Measurements from ENCODE around the gene ZNF619.
A peak's percentile ranks its signal among the peaks of the same experiment; 100 is the strongest.
"Not testable (repeated sequence)": the region's sequence is repeated elsewhere in the genome, so short reads cannot be mapped to it uniquely, and the experiment has no call there.

The ZNF619 gene

DNA sequence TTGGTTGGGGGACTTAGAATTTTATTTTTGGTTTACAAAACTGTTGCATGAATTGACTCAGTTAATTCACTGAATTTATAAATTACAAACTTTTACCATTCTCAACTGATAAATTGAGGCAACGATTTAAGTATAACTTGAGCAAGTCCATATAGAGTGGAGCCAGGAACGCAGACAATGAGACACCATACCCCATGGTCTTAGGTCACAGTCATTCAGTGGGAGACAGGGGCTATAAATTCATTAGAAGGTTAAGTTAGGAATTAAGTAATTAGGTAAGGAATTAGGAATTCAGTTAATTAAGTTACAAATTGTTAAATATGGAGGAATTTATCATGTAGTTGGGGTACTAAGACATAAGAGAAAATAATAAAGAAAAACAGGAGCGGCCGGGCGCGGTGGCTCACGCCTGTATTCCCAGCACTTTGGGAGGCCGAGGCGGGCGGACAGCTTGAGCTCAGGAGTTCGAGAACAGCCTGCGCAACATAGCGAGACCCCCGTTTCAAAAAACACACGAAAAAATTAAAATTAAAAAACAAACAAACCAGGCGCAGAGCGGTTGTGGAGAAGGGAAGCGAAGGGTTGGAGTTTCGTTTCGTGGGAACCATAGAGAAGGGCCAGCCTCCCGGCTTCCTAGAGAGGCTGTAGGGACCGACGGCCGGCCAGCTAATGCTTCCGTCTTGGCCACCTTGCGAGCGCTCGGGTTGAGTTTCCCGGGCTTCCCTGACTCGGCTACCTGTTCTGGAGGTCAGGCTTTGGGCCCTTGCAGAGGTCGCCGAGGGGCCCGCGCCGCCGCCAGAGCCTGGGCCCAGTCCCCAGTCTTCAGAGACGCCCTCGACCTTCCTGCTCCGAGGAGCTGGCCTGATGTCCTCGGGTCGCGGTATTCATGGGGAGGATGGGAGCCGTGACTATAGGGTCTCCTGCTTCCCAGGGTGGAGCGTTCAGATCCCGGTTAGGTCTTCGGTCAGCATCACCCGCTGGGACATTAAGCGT lies at the start of gene ZNF619:
Gene ZNF619, plus strand, starts transcription at position 645 of the 993 bp plus-strand sequence. CDS start 858 bp downstream, outside the sequence.
- peak; percentile 54 for DNase-seq (ENCODE audit: low spot score)

DNA sequence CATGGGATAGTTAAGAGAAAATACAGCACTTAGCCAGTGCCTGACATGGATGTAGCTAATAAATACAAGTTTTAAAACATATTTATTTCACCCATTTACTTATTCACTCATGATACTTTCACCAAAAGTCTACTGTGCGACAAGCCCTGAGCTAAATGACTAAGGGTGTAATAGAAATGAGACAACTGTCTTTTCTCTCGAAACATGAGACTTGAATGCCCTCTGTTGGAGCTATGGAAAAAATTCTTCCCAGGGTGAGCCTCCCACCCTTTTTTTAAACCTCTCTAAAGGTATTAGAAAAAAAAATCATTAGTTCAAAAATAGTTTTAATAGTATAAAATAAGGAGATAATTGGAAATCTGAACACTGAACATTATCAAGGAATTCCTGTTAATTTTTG lies 44.1 kb upstream of the ZNF619 start:
- DNase-seq (ENCODE audit: low spot score) = no peak

- DNase-seq (ENCODE audit: low spot score) = no peak
Observed at GRCh38 chr3:40437889-40438288, 39.0 kb upstream of the ZNF619 start.

- DNase-seq (ENCODE audit: low spot score) = no peak
Observed at GRCh38 chr3:40445062-40445461, 31.9 kb upstream of the ZNF619 start.

DNA sequence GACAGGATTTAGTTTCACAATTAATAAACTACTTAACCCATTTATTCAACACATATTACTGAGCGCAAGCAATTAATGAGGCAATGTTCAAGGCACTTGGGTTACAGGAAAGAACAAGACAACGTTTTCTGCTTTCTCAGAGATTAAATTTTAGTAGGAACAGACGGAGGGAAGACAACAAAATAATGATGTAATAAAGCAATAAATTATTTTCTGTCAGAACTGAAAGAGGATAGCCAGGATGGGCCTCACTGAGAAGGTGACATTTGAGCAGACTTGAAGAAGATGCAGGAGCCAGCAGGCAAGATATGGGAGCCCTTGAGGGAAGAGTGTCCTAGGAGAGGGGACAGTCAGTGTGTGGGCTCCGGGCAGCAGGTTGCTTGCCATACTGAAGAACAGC lies 31.0 kb upstream of the ZNF619 start:
- DNase-seq (ENCODE audit: low spot score) = no peak

GRCh38 chr3:40450438-40450837 lies 26.5 kb upstream of the ZNF619 start:
- peak; percentile 41 for DNase-seq (ENCODE audit: low spot score)

- DNase-seq (ENCODE audit: low spot score) = no peak
Observed at GRCh38 chr3:40451551-40451950, 25.4 kb upstream of the ZNF619 start.

GRCh38 chr3:40452057-40452456 lies 24.9 kb upstream of the ZNF619 start:
- DNase-seq (ENCODE audit: low spot score) = no peak

DNA sequence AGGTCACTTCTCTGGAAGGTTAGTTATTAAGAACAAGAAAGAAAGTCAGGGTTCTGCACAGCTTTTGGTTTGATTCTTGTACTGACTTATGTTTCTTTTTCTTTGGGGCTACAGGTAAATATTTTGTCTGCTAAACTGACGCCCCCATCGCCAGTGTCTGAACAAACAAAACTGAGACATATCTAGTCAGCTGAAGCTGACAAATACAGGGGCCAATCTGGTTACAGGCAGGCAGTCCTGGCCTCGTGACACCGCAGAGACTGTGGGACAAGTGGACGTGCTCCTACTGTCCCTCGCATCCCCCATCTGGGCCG lies 24.4 kb upstream of the ZNF619 start:
- DNase-seq (ENCODE audit: low spot score) = no peak

GRCh38 chr3:40452876-40453730 lies 23.8 kb upstream of the ZNF619 start:
- peak; percentile 98 for DNase-seq (ENCODE audit: low spot score)

DNA sequence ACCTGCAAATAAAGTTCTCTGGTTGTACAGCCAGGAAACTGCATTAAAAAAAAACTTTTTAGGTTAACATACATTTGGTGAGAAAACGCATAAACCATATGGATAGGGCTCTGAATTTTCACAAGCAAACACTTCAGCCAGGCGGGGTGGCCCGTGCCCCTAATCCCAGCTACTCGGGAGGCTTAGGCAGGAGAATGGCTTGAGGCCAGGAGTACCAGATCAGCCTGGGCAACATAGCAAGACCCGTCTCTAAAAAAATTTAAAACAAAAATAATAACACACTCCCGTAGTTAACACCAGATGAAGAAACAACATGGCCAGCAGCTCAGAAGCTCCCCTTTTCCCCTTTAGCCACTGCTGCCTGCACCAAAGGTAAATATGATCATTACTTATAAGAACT lies 23.0 kb upstream of the ZNF619 start:
- no peak for DNase-seq (ENCODE audit: low spot score)

DNA sequence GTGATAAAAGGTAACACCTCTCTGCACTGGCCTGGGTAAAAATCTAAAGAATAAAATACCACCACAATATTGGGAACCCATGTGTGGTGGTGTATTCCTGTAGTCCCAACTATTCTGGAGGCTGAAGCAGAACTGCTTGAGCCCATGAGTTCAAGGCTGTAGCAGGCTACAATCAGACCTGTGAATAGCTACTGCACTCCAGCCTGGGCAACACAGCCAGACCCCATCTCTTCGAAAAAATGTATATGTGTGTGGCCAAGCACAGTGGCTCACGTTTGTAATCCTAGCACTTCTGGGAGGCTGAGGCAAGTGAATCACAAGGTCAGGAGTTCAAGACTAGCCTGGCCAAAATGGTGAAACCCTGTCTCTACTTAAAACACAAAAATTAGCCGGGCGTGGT lies 21.6 kb upstream of the ZNF619 start:
- no peak for DNase-seq (ENCODE audit: low spot score)

DNA sequence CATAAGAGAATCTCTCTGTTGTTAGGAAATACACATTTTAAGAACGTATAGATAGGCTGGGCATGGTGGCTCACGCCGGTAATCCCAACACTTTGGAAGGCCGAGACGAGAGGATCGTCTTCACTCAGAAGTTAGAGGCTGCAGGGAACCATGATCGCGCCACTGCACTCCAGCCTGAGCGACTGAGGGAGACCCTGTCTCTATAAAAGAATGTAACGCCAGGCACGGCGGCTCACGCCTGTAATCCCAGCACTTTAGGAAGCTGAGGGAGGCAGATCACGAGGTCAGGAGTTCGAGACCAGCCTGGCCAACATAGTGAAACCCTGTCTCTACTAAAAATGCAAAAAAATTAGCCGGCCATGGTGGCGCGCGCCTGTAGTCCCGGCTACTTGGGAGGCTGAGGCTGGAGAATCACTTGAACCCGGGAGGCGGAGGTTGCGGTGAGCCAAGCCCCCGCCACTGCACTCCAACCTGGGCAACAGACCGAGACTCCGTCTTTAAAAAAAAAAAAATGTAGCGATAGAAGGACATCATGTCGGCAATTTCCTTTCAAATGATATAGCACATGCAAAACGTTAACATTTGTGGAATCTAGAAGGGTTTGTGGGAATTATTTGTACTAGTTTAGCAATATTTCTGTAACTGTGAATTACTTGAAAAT lies 20.5 kb upstream of the ZNF619 start:
- no peak for DNase-seq (ENCODE audit: low spot score)

DNA sequence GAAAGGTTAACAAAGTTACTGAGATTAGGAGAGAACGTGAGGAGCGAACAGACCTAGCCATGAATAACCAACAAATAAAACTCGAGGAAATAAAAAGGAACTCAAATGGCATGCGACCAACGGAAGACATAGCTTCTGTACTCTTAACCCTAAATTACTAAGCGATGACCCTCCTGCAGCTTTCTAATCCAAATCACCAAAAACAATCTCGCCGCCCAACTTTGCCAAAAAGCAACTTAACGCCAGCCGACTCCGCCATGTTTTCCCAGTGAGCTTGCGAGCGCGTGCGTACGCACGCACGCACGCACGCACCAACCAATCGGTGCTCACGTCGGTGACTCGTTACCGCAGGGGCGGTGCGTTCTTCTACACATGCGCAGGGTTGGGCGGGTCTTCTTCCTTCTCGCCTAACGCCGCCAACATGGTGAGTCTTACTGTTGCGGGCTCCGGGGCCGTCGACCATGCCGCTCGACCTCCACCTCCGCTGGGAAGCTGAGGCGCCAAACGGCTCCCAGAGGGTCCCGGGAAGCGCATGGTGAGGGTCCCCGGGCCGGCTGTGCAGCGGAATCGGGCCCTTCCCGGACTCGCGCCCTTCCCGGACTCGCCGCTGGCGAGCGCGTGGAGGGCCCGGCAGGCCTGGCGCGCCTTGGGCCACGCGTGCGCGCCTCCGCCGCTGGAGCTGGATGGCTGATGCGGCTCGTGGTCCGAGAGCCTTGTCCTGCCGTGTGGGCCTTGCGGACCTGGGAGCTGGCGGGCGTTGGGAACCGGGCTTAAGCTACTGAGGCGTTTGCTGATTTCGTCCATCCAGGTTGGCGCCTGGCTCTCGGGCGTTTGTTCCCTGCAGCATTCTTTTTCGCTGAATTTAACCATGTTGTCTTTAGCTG lies 19.7 kb upstream of the ZNF619 start, which contains the start of gene RPL14:
Gene RPL14, plus strand, starts transcription at position 400 of the 884 bp plus-strand sequence. Its CDS starts 133 bp downstream, at position 533.
- DNase-seq (ENCODE audit: low spot score) = peak; percentile 97

- no peak for DNase-seq (ENCODE audit: low spot score)
Observed at GRCh38 chr3:40458473-40458872, 18.4 kb upstream of the ZNF619 start.

GRCh38 chr3:40460481-40460880 lies 16.4 kb upstream of the ZNF619 start:
- not testable (repeated sequence) for DNase-seq (ENCODE audit: low spot score)

- DNase-seq (ENCODE audit: low spot score) = no peak
Observed at GRCh38 chr3:40461161-40461560, 15.8 kb upstream of the ZNF619 start.

DNA sequence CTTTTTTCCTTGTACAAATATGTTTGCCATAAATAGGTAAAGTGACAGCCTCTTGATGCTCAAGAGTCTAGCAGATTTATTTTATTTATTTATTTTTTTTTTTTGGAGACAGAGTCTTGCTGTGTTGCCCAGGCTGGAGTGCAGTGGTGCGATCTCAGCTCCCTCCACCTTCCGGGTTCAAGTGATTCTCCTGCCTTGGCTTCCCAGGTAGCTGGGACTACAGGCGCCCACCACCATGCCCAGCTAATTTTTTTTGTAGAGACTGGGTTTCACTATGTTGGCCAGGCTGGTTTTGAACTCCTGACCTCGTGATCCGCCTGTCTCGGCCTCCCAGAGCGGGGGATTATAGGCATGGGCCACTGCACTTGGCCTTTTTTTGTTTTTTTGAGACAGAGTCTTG lies 14.1 kb upstream of the ZNF619 start:
- not testable (repeated sequence) for DNase-seq (ENCODE audit: low spot score)

- no peak for DNase-seq (ENCODE audit: low spot score)
Observed at GRCh38 chr3:40463579-40463978, 13.3 kb upstream of the ZNF619 start.

DNA sequence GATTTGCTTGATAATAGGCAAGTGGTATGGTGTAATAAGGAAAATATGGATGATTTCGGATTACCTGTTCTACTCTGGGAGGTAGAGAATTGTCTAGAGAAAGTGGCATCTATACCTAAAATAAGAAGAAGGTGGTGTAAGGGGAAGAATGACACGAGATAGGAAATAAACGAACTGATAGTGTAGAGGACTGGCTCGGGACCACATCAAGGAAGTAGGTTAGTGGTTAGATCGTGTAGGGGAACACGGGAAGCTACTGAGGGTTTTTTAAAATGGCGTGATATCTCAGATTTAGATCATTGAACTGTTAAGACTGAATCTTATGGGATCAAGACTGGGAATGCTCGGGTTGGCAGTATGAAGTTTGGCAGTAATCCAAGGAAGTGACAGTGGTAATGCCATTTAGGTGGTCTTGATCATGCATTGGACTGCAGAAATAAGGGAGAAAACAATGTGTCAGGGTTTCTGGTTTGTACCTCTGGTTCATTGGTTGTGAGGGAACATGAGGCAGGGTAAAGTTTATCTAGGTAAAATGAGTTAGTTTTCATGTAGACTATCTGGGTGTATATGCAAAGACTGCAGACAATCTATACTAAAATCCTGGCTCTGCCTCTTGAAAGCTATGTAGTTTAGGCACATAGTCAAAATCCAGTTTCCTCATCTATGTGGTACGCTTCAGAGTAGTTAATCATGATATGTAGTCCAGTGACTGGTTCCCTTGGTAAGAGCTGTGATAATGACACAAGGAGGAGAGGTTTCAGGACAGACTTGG lies 12.4 kb upstream of the ZNF619 start:
- DNase-seq (ENCODE audit: low spot score) = no peak

GRCh38 chr3:40465111-40465407 lies 11.9 kb upstream of the ZNF619 start:
- no peak for DNase-seq (ENCODE audit: low spot score)

Measured in putamen (tissue), 1 donor.